MM.1S (cell line): ENCODE measurements around the gene CLDND2.

Source experiments
- CTCF ChIP-seq: fragments of 300-600 bp; sonication (generic); IDR thresholded peaks from 2 replicates; pipeline ENCODE4 v1.5.1; 2016; ENCODE audit warnings: antibody characterized with exemption, low read length, mixed read lengths
- EZH2 ChIP-seq: fragments of 300-600 bp; sonication (generic); optimal IDR thresholded peaks from 2 replicates; pipeline ENCODE3; 2017; ENCODE audit warnings: low read depth, mild to moderate bottlenecking, antibody characterized with exemption, low read length, mixed read lengths
- EZH2phosphoT487 ChIP-seq: fragments of 300-600 bp; sonication (generic); IDR thresholded peaks from 2 replicates; pipeline ENCODE4 v1.6.1; 2018; ENCODE audit warnings: antibody characterized with exemption, low read length

GRCh38 chr19:51372649-51373504, 4.1 kb upstream of the CLDND2 start, which contains the start of gene NKG7:
- TF ChIP-seq CTCF (no peak), EZH2phosphoT487 (no peak), EZH2 (no peak)
